SU-DHL-6 (cell line): ENCODE measurements around the gene MROH8.

Experiments used
- H2AFZ ChIP-seq: fragments of 200-600 bp; sonication (generic); 2 replicates; pipeline ENCODE4 v1.6.1; 2014; ENCODE audit warnings: low read depth, mild to moderate bottlenecking, moderate library complexity, mixed read lengths, antibody characterized with exemption, low read length; ENCODE audit not compliant: severe bottlenecking
- H3F3A ChIP-seq: fragments of 200-600 bp; shearing (Covaris generic); 2 replicates; pipeline ENCODE4 v1.6.0; 2016; ENCODE audit warnings: antibody characterized with exemption, mild to moderate bottlenecking; ENCODE audit not compliant: insufficient read depth
- H3K27ac ChIP-seq: fragments of 200-600 bp; sonication (generic); 2 replicates; pipeline ENCODE4 v1.5.1; 2016; ENCODE audit warnings: low read depth, mild to moderate bottlenecking, low read length, moderate library complexity, mixed read lengths
- H3K27me3 ChIP-seq: fragments of 200-600 bp; sonication (generic), shearing (Covaris generic); 2 replicates; pipeline ENCODE4 v1.6.0; 2014; ENCODE audit warnings: mild to moderate bottlenecking, low read length
- H3K36me3 ChIP-seq: fragments of 200-600 bp; sonication (generic); 2 replicates; pipeline ENCODE4 v1.6.1; 2014; ENCODE audit warnings: mild to moderate bottlenecking, low read length, mixed read lengths
- H3K4me2 ChIP-seq: fragments of 300-600, 200-600 bp; shearing (Covaris generic), sonication (generic); 2 replicates; pipeline ENCODE4 v1.6.0; 2014; ENCODE audit warnings: low read length, low read depth, mild to moderate bottlenecking; ENCODE audit not compliant: poor library complexity, severe bottlenecking
- H3K4me3 ChIP-seq: fragments of 200-600 bp; sonication (generic); 2 replicates; pipeline ENCODE4 v1.5.1; 2014; ENCODE audit warnings: antibody characterized with exemption, low read length, mild to moderate bottlenecking, mixed read lengths; ENCODE audit not compliant: insufficient read depth, poor library complexity, severe bottlenecking
- H3K79me2 ChIP-seq: fragments of 200-600 bp; sonication (generic); 2 replicates; pipeline ENCODE4 v1.6.1; 2014; ENCODE audit warnings: mild to moderate bottlenecking, low read length, moderate library complexity; ENCODE audit not compliant: insufficient read depth
- H3K9ac ChIP-seq: fragments of 200-600 bp; sonication (generic); 2 replicates; pipeline ENCODE4 v1.7.0; 2014; ENCODE audit warnings: mild to moderate bottlenecking, low read length
- H3K9me2 ChIP-seq: fragments of 200-600 bp; sonication (generic); replicated peaks from 2 replicates; pipeline ENCODE4 v1.6.1; 2014; ENCODE audit warnings: low read length; ENCODE audit not compliant: insufficient read depth
- H3K9me3 ChIP-seq: fragments of 200-600 bp; sonication (generic); 2 replicates; pipeline ENCODE4 v1.6.1; 2014; ENCODE audit warnings: low read length, mixed read lengths; ENCODE audit not compliant: insufficient read depth
- H4K20me1 ChIP-seq: fragments of 200-600 bp; sonication (generic); 2 replicates; pipeline ENCODE4 v1.6.1; 2014; ENCODE audit warnings: low read depth, mild to moderate bottlenecking, antibody characterized with exemption, low read length, moderate library complexity, mixed read lengths
- CTCF ChIP-seq: fragments of 200-600 bp; sonication (generic); IDR thresholded peaks from one replicate; pipeline ENCODE4 v1.5.1; 2017; ENCODE audit warnings: antibody characterized with exemption, mild to moderate bottlenecking, low read length, moderate library complexity; ENCODE audit not compliant: insufficient read depth, poor library complexity, severe bottlenecking
- EZH2phosphoT487 ChIP-seq: fragments of 200-600 bp; sonication (generic), shearing (Covaris generic); conservative IDR thresholded peaks from 2 replicates; pipeline ENCODE4 v1.6.1; 2018; ENCODE audit warnings: mild to moderate bottlenecking, antibody characterized with exemption, low read length, moderate library complexity, mixed read lengths

Gene MROH8

GRCh38 chr20:37201827-37202162 is 22.4 kb upstream of the MROH8 start:
- no peak overlapping the region for H3K27ac ChIP-seq
- H3K79me2 ChIP-seq: peaks cover 25% of the 10 kb centered on the region
- TF ChIP-seq CTCF (no peak), EZH2phosphoT487 (no peak)

DNA sequence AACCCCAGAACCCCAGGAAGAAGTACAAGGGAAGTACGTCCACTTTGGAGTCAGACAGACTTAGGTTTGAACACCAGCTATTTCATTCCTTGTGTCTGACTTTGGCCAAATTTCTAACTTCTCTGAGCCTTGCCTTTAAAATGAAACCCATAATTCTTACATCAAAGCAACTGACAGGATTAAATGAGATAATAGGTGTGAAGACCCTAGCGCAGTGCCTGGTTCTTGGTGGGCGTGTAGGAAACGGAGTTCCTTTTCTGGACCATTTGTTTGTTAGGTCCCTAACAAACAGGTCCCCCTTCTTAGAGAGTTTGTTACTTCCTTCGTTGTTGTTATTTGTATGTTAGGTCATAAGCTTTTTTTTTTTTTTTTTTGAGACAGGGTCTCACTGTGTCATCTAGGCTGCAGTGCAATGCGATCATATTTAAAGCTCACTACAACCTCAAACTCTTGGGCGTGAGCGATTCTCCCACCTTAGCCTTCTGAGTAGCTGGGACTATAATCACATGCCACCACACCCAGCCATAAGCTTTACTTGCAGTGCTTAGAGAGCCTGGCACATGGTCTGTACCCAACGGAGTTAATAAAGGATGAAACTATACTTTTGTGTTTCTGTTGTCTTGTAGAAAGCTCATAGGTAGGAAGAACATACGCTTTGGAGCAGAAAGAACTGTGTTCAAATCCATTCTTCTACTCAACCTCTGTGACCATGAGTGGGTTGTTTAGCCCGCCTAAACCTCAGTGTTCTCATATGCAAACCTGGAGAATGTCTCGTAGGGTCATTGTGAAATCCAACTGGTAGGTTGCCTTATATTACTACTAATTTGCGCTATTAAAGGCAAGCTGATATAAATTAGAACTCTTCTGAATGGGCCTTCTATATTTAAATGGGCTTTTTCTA is 21.8 kb upstream of the MROH8 start:
- peaks cover 29% of the 10 kb centered on the region; the same call in 1 of the 2 replicates for H3K36me3 ChIP-seq
- H3F3A ChIP-seq: 0 out of 2 replicates have a peak, but pooled peaks cover 6% of the 10 kb centered on the region
- peaks cover 31% of the 10 kb centered on the region for H3K79me2 ChIP-seq
- no peak overlapping the region for H3K4me3 ChIP-seq
- H3K27ac ChIP-seq: no peak overlapping the region
- TF ChIP-seq EZH2phosphoT487 (no peak), CTCF (no peak)
- H3K9me3 ChIP-seq: no peaks in the 10 kb centered on the region
- no peaks in the 10 kb centered on the region; the same call in 1 of the 2 replicates for H4K20me1 ChIP-seq
- H3K9me2 ChIP-seq: no peaks in the 10 kb centered on the region
- no peaks in the 10 kb centered on the region for H3K27me3 ChIP-seq
- H3K9ac ChIP-seq: no peak overlapping the region
- H3K4me2 ChIP-seq: no peak overlapping the region
- H2AFZ ChIP-seq: no peak overlapping the region

More at GRCh38 chr20:37201827-37202162, 22.4 kb upstream of the MROH8 start:
- Histone ChIP-seq H3F3A (0 out of 2 replicates have a peak, but pooled peaks cover 6% of the 10 kb centered on the region), H3K36me3 (peaks cover 31% of the 10 kb centered on the region; the same call in 1 of the 2 replicates), H3K9ac (no peak overlapping the region), H3K4me2 (no peak overlapping the region), H3K27me3 (no peaks in the 10 kb centered on the region), H2AFZ (no peak overlapping the region), H4K20me1 (no peaks in the 10 kb centered on the region; the same call in 1 of the 2 replicates), H3K4me3 (no peak overlapping the region), H3K9me2 (no peaks in the 10 kb centered on the region), H3K9me3 (no peaks in the 10 kb centered on the region)

GRCh38 chr20:37200376-37200775 is 21.0 kb upstream of the MROH8 start:
- no peaks in the 10 kb centered on the region; the same call in 1 of the 2 replicates for H4K20me1 ChIP-seq

More at GRCh38 chr20:37200376-37200775, 21.0 kb upstream of the MROH8 start:
- H3K27me3 ChIP-seq: no peaks in the 10 kb centered on the region
- H3F3A ChIP-seq: peaks cover 6% of the 10 kb centered on the region; the same call in 1 of the 2 replicates
- no peak overlapping the region for H2AFZ ChIP-seq
- H3K4me2 ChIP-seq: no peak overlapping the region
- H3K36me3 ChIP-seq: peaks cover 28% of the 10 kb centered on the region; the same call in 1 of the 2 replicates
- H3K9me2 ChIP-seq: no peaks in the 10 kb centered on the region
- peaks cover 37% of the 10 kb centered on the region for H3K79me2 ChIP-seq
- H3K9me3 ChIP-seq: no peaks in the 10 kb centered on the region
- no peak for TF ChIP-seq CTCF
- no peak for TF ChIP-seq EZH2phosphoT487
- H3K9ac ChIP-seq: no peak overlapping the region
- H3K27ac ChIP-seq: no peak overlapping the region
- no peak overlapping the region for H3K4me3 ChIP-seq
